Uterus (tissue), 4 donors: ENCODE measurements around the gene NTSR1. TPM values are rescaled to one million over a fixed set of nuclear protein-coding genes. Genes with fewer than 3 reads are reported as not detected.

Source experiments
- DNase-seq, 2 donors: peaks; one replicate each; pipeline ENCODE4 v3.0.0-alpha.2; 2019 to 2020
- H3K27ac ChIP-seq, 2 donors: fragments of 200-600 bp; sonication (generic); 1 replicate in 1 of 2; 2 replicates in 1 of 2; pipeline ENCODE4 v1.5.1; 2016 to 2018
- H3K27me3 ChIP-seq, 2 donors: fragments of 200-600 bp; sonication (generic); one replicate each; pipeline ENCODE4 v1.5.1; 2018 to 2019; ENCODE audit warnings: control low read depth in 1 of 2
- H3K36me3 ChIP-seq, 2 donors: fragments of 200-600 bp; sonication (generic); one replicate each; pipeline ENCODE4 v1.5.1; 2019; ENCODE audit warnings: control low read depth in 1 of 2
- H3K4me1 ChIP-seq, 2 donors: fragments of 200-600 bp; sonication (generic); one replicate each; pipeline ENCODE4 v1.5.1; 2018 to 2019; ENCODE audit warnings: control low read depth in 1 of 2
- H3K4me3 ChIP-seq, 2 donors: fragments of 200-600 bp; sonication (generic); 1 replicate in 1 of 2; 2 replicates in 1 of 2; pipeline ENCODE4 v1.5.1; 2018 to 2019; ENCODE audit warnings: mild to moderate bottlenecking in 1 of 2
- H3K9me3 ChIP-seq, 2 donors: fragments of 200-600 bp; sonication (generic); one replicate each; pipeline ENCODE4 v1.5.1; 2019; ENCODE audit warnings: control low read depth in 1 of 2
- CTCF ChIP-seq, 4 experiments: fragments of 200-600 bp in 2 of 4; fragments of 450-650 bp in 2 of 4; sonication (generic) in 2 of 4; IDR thresholded peaks; one replicate each; pipeline ENCODE4 v1.5.1; 2016 to 2019; ENCODE audit warnings: antibody characterized with exemption in 4 of 4, mild to moderate bottlenecking in 2 of 4, moderate library complexity in 1 of 4
- POLR2A ChIP-seq, 2 donors: fragments of 450-650 bp; IDR thresholded peaks; one replicate each; pipeline ENCODE4 v1.6.1; 2016; ENCODE audit warnings: antibody characterized with exemption in 2 of 2, mild to moderate bottlenecking in 1 of 2, moderate library complexity in 1 of 2
- intact Hi-C: fragments of 100-400 bp; cut with DNase I; formaldehyde crosslinking; loops from one replicate; pipeline ENCODE4 v1.15.1; 2023; ENCODE audit warnings: low total_unique reads
- total RNA-seq, 4 donors: library from RNA; depleted of rRNA in 3 of 4; stranded (reverse); fragments of >200 nt in 3 of 4; gene quantifications; one replicate each; pipeline versions ENCODE4 v1.1.0 to v1.2.4, GENCODE V29; 2014 to 2023
- donor health status: DM: yes; HTN: yes; CAD: no.

Gene NTSR1
- total RNA-seq, 4 donors from 2014 or later, result not detected

- Histone ChIP-seq H3K9me3 (no peaks in the 10 kb centered on the region), H3K27ac (no peak overlapping the region), H3K27me3 (no peaks in the 10 kb centered on the region), H3K4me1 (no peaks in the 10 kb centered on the region), H3K36me3 (no peaks in the 10 kb centered on the region), H3K4me3 (no peak overlapping the region)
- no peak for DNase-seq
- TF ChIP-seq POLR2A (IDR thresholded peaks at IDR 0.05) (no peak), CTCF (IDR thresholded peaks at IDR 0.05) (no peak)
- intact Hi-C loops, result no loop called here
These were observed 47.0 kb upstream of the NTSR1 start for GRCh38 chr20:62661647-62662046.

- TF ChIP-seq POLR2A (IDR thresholded peaks at IDR 0.05) (no peak), CTCF (IDR thresholded peaks at IDR 0.05) (no peak)
- Histone ChIP-seq H3K27me3 (no peaks in the 10 kb centered on the region), H3K4me3 (no peak overlapping the region), H3K27ac (no peak overlapping the region), H3K9me3 (no peaks in the 10 kb centered on the region), H3K4me1 (no peaks in the 10 kb centered on the region), H3K36me3 (no peaks in the 10 kb centered on the region)
- intact Hi-C loops, result no loop called here
- no peak for DNase-seq
These were observed 46.2 kb upstream of the NTSR1 start for GRCh38 chr20:62662422-62662821.

DNA sequence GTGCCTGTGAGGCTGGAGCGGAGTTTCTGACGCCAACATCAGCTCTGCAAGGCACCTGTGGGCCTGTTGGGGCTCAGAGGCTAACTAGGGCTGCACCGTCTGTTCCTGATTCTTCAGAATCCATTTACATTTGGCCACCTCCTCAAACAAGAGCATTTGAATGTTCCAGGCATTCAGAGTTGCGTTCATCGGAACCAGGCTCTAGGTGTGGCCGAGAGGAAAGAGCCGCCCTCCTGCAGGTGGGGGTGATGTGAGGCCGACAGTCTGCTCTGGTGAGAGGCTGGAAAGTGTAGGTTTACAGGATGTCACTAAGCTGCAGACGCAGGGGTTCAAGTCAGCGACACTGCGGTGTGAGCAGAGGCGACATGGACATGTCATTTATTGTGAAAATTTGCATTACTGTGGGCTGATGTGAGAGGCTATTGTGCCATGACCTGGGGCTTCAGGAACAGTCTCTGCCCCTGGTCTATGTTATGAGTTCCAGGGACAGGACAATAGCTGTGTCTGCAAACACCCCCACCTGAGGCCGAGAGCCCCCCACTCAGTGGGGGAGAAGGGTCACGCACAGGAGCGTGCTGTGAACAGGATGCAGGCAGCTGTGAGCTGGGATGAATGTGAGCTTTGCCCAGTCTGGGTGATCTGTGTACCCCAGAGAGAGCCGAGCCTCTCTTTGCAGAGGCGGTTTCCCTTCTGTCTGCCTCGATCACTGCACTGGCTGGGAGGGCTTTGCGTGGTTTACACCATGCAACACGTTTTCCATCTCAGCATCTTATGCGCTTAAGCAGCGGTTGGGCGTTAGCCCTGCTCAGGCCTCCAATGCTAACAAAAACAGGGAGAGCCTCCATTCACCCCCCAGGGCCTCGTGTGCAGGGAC, 45.3 kb upstream of the NTSR1 start:
- DNase-seq, result no peak
- Histone ChIP-seq H3K36me3 (no peaks in the 10 kb centered on the region), H3K9me3 (no peaks in the 10 kb centered on the region), H3K4me3 (no peak overlapping the region), H3K27me3 (no peaks in the 10 kb centered on the region), H3K4me1 (no peaks in the 10 kb centered on the region), H3K27ac (no peak overlapping the region)
- intact Hi-C loops, result no loop called here
- TF ChIP-seq CTCF (IDR thresholded peaks at IDR 0.05), result no peak
- no peak for TF ChIP-seq POLR2A (IDR thresholded peaks at IDR 0.05)

- intact Hi-C loops, result no loop called here
These were observed 44.3 kb upstream of the NTSR1 start for GRCh38 chr20:62664019-62664971.

More at GRCh38 chr20:62664019-62664971, 44.3 kb upstream of the NTSR1 start:
- Histone ChIP-seq H3K9me3 (no peaks in the 10 kb centered on the region), H3K4me3 (no peak overlapping the region), H3K36me3 (no peaks in the 10 kb centered on the region), H3K27me3 (no peaks in the 10 kb centered on the region), H3K27ac (no peak overlapping the region), H3K4me1 (no peaks in the 10 kb centered on the region)
- TF ChIP-seq CTCF (IDR thresholded peaks at IDR 0.05) (no peak), POLR2A (IDR thresholded peaks at IDR 0.05) (no peak)
- no peak for DNase-seq
